GM23248 (cell line): ENCODE data around the gene TBL1XR1.

ENCODE experiments used
- EZH2 ChIP-seq: fragments of 200-600 bp; sonication (generic); IDR thresholded peaks from 2 replicates; pipeline ENCODE4 v1.6.1; 2018; ENCODE audit warnings: antibody characterized with exemption, mild to moderate bottlenecking; ENCODE audit not compliant: insufficient read depth, poor library complexity, severe bottlenecking
- EZH2phosphoT487 ChIP-seq: fragments of 200-600 bp; sonication (generic); IDR thresholded peaks from 2 replicates; pipeline ENCODE4 v1.6.1; 2018; ENCODE audit warnings: antibody characterized with exemption, moderate library complexity, mild to moderate bottlenecking, low read depth; ENCODE audit not compliant: insufficient read depth

DNA sequence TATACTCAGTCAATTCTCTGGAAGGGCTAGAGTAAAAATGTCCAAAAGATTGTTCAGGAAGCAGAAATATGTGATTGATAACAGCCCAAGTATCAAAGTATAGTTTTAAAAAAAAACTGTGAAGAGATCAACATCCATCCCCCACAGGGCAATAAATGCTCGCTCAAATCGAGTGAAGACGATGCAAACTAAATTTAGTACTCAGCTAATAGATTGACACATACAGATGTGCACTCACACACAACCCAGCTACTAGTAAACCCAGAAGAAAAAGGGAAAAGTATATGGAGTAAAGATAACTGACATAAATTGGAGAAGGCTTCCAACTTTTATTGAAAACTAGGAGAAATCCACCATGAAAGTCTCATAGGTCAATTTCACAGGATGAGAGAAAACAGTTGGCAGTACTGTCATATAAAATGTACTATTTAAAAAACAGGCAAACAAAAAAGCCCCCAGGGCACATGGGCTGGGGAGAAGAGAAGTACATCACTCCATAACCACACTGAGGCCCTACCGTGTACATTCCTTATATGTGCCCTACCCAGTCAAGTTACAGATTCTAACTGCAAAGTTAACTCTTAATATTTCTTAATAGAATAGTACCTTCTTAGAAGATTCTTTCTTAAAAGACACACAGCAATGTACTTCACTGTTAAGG, 125.7 kb downstream of the TBL1XR1 start:
- TF ChIP-seq EZH2 = no peak
- TF ChIP-seq EZH2phosphoT487 = no peak
